ENCODE measurements around the gene NUBP2. TPM values are rescaled to one million over a fixed set of nuclear protein-coding genes. Genes with fewer than 3 reads are reported as not detected.

NUBP2 gene
- total and polyA plus RNA-seq, 10 of the 15 experiments (the other 5 are each of a cell fraction or from before 2014, with no cell fraction given): 1.9 to 129 (median 51.7) TPM

GRCh38 chr16:1781758-1782407 lies 877 bp upstream of the NUBP2 start:
- ATAC-seq (peak; percentile 9), DNase-seq (ENCODE audit: low read depth, low spot score) (no peak)
- 0 out of 2 replicates have a peak, but pooled peaks have one; percentile 24 for TF ChIP-seq ZNF24 (IDR thresholded peaks at IDR 0.05)
- TF ChIP-seq GATAD2B (conservative IDR thresholded peaks at IDR 0.05; ENCODE audit: low read depth): peak; percentile 85; the same call in 1 of the 2 replicates
- peak; percentile 78 for TF ChIP-seq NR2F1 (conservative IDR thresholded peaks at IDR 0.05)
- TF ChIP-seq PKNOX1 (IDR thresholded peaks at IDR 0.05): 0 out of 2 replicates have a peak, but pooled peaks have one; percentile 15
- TF ChIP-seq SMARCA5 (IDR thresholded peaks at IDR 0.05): peak; percentile 77
- 0 out of 2 replicates have a peak, but pooled peaks have one; percentile 76 for TF ChIP-seq ASH2L (IDR thresholded peaks at IDR 0.05; ENCODE audit: borderline replicate concordance, low read depth)
- TF ChIP-seq ZSCAN29 (IDR thresholded peaks at IDR 0.05): peak; percentile 64; the same call in 1 of the 2 replicates
- TF ChIP-seq ATF3 (IDR thresholded peaks at IDR 0.05; ENCODE audit: borderline replicate concordance, extremely low read depth, low read depth, low read length): no peak
- peak; percentile 80; the same call in 1 of the 2 replicates for TF ChIP-seq BACH1 (IDR thresholded peaks at IDR 0.05; ENCODE audit: borderline replicate concordance)
- TF ChIP-seq SRF (IDR thresholded peaks at IDR 0.05; ENCODE audit: low read depth in 2 of 2, low read length in 2 of 2): no peak
- 0 out of 6 replicates have a peak, but pooled peaks of 1 of the 3 experiments have one; percentile 4 for TF ChIP-seq CTCF (IDR thresholded peaks at IDR 0.05 in 2 of 3, conservative IDR thresholded peaks at IDR 0.05 in 1 of 3; ENCODE audit: control insufficient read depth in 2 of 3, extremely low read depth in 1 of 3, insufficient read depth in 1 of 3, low read depth in 3 of 3, low read length in 3 of 3)
- TF ChIP-seq MLLT1 (IDR thresholded peaks at IDR 0.05): no peak
- TF ChIP-seq POLR2A (IDR thresholded peaks at IDR 0.05; ENCODE audit: low read depth, low read length): peak; percentile 10; the same call in 1 of the 2 replicates
- TF ChIP-seq BCL3 (IDR thresholded peaks at IDR 0.05; ENCODE audit: borderline replicate concordance, insufficient read depth, low read depth, low read length, poor library complexity, severe bottlenecking): peak; percentile 6
- peak; percentile 29; the same call in 1 of the 2 replicates for TF ChIP-seq SPI1 (IDR thresholded peaks at IDR 0.05; ENCODE audit: borderline replicate concordance, insufficient read depth, low read depth, low read length)

More at GRCh38 chr16:1781758-1782407, 877 bp upstream of the NUBP2 start:
- H3K9ac ChIP-seq (ENCODE audit: control insufficient read depth, insufficient read depth, low read length): peak overlapping the region; percentile 71
- BruUV-seq (replicated peaks): no TSS peak
- H2AFZ ChIP-seq (ENCODE audit: control insufficient read depth, low read depth, low read length): peak overlapping the region; percentile 23; the same call in 1 of the 2 replicates
- peaks cover 6% of the 10 kb centered on the region; the same call in 1 of the 2 replicates for H3K4me1 ChIP-seq (ENCODE audit: control insufficient read depth, insufficient read depth, low read length)
- H4K20me1 ChIP-seq (ENCODE audit: control insufficient read depth, insufficient read depth): no peaks in the 10 kb centered on the region
- peak overlapping the region; percentile 77 for H3K4me2 ChIP-seq (ENCODE audit: control insufficient read depth, insufficient read depth)
- H3K27ac ChIP-seq (ENCODE audit: control insufficient read depth, insufficient read depth): peak overlapping the region; percentile 52
- intact Hi-C loops (cut with micrococcal nuclease; ENCODE audit: unreplicated experiment) (loop anchor here (2.0 kb wide), 2 partner anchors 45 to 361 kb away; partner anchors contain the start of genes FAHD1, HAGH and UQCC4), in situ Hi-C loops (cut with MboI) (no loop called here)
- peaks cover 15% of the 10 kb centered on the region for H3K79me2 ChIP-seq (ENCODE audit: control insufficient read depth, insufficient read depth, low read length)
- FAIRE-seq: no peak
- ChIA-PET POLR2A (interaction anchor here (1.0 to 2.5 kb wide), 9 partner anchors 10 to 189 kb away, joined by 4 to 39 read pairs (median 7); partner anchors contain the start of genes EME2, FAHD1, HAGH and JPT2), CTCF (interaction anchor here (1.1 to 1.6 kb wide), 6 partner anchors 10 to 629 kb away, joined by 3 to 12 read pairs (median 5); partner anchors contain the start of genes EME2, MAPK8IP3, MRPS34 and NME3), RAD21 (ENCODE audit: unreplicated experiment) (interaction anchor here (1.0 to 1.4 kb wide), 8 partner anchors 10 to 361 kb away, joined by 3 to 22 read pairs (median 4); partner anchors contain the start of genes EME2, JPT2, MRPS34 and NME3), SMC1A (ENCODE audit: uncharacterized antibody, unreplicated experiment) (interaction anchor here (0.7 to 1.5 kb wide), 5 partner anchors 9 to 374 kb away, joined by 3 to 4 read pairs (median 3); partner anchors contain the start of genes EME2, MRPS34, NME3 and TRAF7)
- no peaks in the 10 kb centered on the region for H3K27me3 ChIP-seq (replicated peaks in 1 of 2; ENCODE audit: control insufficient read depth in 2 of 2, insufficient read depth in 2 of 2, low read length in 1 of 2)
- H3K9me3 ChIP-seq (replicated peaks; ENCODE audit: control insufficient read depth, insufficient read depth, low read length): no peaks in the 10 kb centered on the region
- 2% methylated on average over 59 of the region's 70 CpGs for WGBS (ENCODE audit: insufficient coverage, insufficient replicate concordance, low lambda C conversion rate, missing lambda C conversion rate)
- peak overlapping the region; percentile 94 for H3K4me3 ChIP-seq
- peaks cover 2 to 8% of the 10 kb centered on the region in 2 experiments; a peak in 3 of 4 replicates for H3K36me3 ChIP-seq (ENCODE audit: control insufficient read depth in 2 of 2, insufficient read depth in 2 of 2, low read length in 1 of 2)
